Ascending aorta (tissue), 2 donors: ENCODE results near the gene FASTK. TPM values are rescaled to one million over a fixed set of nuclear protein-coding genes. Genes with fewer than 3 reads are reported as not detected.

ENCODE experiments used
- DNase-seq, 2 donors: peaks; one replicate each; pipeline ENCODE4 v3.0.0-alpha.2; 2019; ENCODE audit warnings: low spot score in 2 of 2
- H3K27ac ChIP-seq, 2 donors: fragments of 200-600 bp; sonication (generic); one replicate each; pipeline ENCODE4 v1.5.1; 2016 to 2017; ENCODE audit warnings: mild to moderate bottlenecking in 1 of 2
- H3K27me3 ChIP-seq: fragments of 200-600 bp; sonication (generic); one replicate; pipeline ENCODE4 v1.5.1; 2017
- H3K36me3 ChIP-seq, 2 donors: fragments of 200-600 bp; sonication (generic); one replicate each; pipeline ENCODE4 v1.5.1; 2016
- H3K4me1 ChIP-seq, 2 donors: fragments of 200-600 bp; sonication (generic); one replicate each; pipeline ENCODE4 v1.5.1; 2016 to 2017; ENCODE audit warnings: mild to moderate bottlenecking in 1 of 2
- H3K4me3 ChIP-seq, 2 donors: fragments of 200-600 bp; sonication (generic); one replicate each; pipeline ENCODE4 v1.5.1; 2016 to 2017; ENCODE audit warnings: mild to moderate bottlenecking in 1 of 2
- H3K9me3 ChIP-seq, 2 donors: fragments of 200-600 bp; sonication (generic); one replicate each; pipeline ENCODE4 v1.5.1; 2016
- CTCF ChIP-seq, 3 experiments: fragments of 200-600 bp in 2 of 3; fragments of 450-650 bp in 1 of 3; sonication (generic) in 2 of 3; IDR thresholded peaks; one replicate each; pipeline ENCODE4 v1.5.1; 2016 to 2019; ENCODE audit warnings: antibody characterized with exemption in 3 of 3, mild to moderate bottlenecking in 1 of 3, moderate library complexity in 1 of 3
- intact Hi-C: fragments of 100-400 bp; cut with DNase I; formaldehyde crosslinking; loops from one replicate; pipeline ENCODE4 v1.15.1; 2023
- total RNA-seq: library from RNA; depleted of rRNA; stranded (reverse); fragments of >200 nt; gene quantifications from one replicate; pipeline ENCODE4 v1.1.0, GENCODE V29; 2016

The FASTK gene
- total RNA-seq, 1 donor from 2014 or later: 121 TPM

GRCh38 chr7:151057989-151058780, 22.4 kb downstream of the FASTK start:
- Histone ChIP-seq H3K27me3 (no peaks in the 10 kb centered on the region), H3K4me3 (peak overlapping the region; percentile 92 to 95), H3K36me3 (no peaks in the 10 kb centered on the region), H3K27ac (peak overlapping the region; percentile 85 to 95), H3K4me1 (peaks cover 21 to 44% of the 10 kb centered on the region in 2 donors), H3K9me3 (no peaks in the 10 kb centered on the region)
- no peak for TF ChIP-seq CTCF (IDR thresholded peaks at IDR 0.05)
- intact Hi-C loops: loop anchor here (1.0 to 2.0 kb wide), 2 partner anchors 19 to 30 kb away; partner anchors contain the start of gene ABCB8
- DNase-seq: peak; percentile 98 to 100

GRCh38 chr7:151057506-151057988, 23.1 kb downstream of the FASTK start, which contains the start of gene CDK5:
Gene CDK5, minus strand, starts transcription at chr7:151057897. Its CDS starts 49 bp downstream, at chr7:151057848.
- TF ChIP-seq CTCF (IDR thresholded peaks at IDR 0.05): no peak
- Histone ChIP-seq H3K4me3 (peak within 1 kb of the TSS; percentile 92 to 95), H3K9me3 (no peaks in the 10 kb centered on the region), H3K27ac (peak within 1 kb of the TSS; percentile 85 to 95), H3K27me3 (no peaks in the 10 kb centered on the region), H3K36me3 (no peaks in the 10 kb centered on the region), H3K4me1 (peaks cover 21 to 38% of the 10 kb centered on the region in 2 donors)
- DNase-seq: no peak
- intact Hi-C loops: loop anchor here (2.0 kb wide), 1 partner anchor 19 kb away; no protein-coding TSS in a partner anchor

GRCh38 chr7:151056666-151057505, 23.7 kb downstream of the FASTK start:
- Histone ChIP-seq H3K27me3 (no peaks in the 10 kb centered on the region), H3K9me3 (no peaks in the 10 kb centered on the region), H3K36me3 (no peaks in the 10 kb centered on the region), H3K27ac (no peak overlapping the region), H3K4me3 (peak overlapping the region; percentile 52 to 92), H3K4me1 (peaks cover 14 to 31% of the 10 kb centered on the region in 2 donors)
- no peak for TF ChIP-seq CTCF (IDR thresholded peaks at IDR 0.05)
- intact Hi-C loops: loop anchor here (2.0 kb wide), 1 partner anchor 18 kb away; no protein-coding TSS in a partner anchor
- no peak for DNase-seq

DNA sequence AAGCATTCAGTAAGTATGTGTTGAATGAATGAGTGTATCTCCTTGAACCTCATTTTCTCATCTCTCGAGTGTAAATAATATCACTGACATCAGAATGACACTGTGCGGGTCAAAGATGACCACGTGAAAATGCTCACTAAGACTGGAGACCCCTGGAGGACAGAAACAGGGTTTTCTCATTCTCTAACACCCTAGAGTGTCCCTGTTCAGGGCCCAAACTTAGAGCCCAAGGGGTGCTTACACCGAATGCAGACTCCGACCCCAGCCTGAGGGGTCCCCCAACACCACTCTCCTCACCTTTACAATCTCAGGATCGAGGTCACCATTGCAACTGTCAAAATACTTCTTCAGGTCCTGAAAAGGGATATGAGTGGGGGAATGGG, 24.3 kb downstream of the FASTK start:
- TF ChIP-seq CTCF (IDR thresholded peaks at IDR 0.05): no peak
- intact Hi-C loops: loop anchor here (2.0 kb wide), 1 partner anchor 17 kb away; no protein-coding TSS in a partner anchor
- H3K4me1 ChIP-seq: peaks cover 13 to 29% of the 10 kb centered on the region in 2 donors
- no peak for DNase-seq
- H3K27me3 ChIP-seq: no peaks in the 10 kb centered on the region
- no peaks in the 10 kb centered on the region for H3K36me3 ChIP-seq
- no peak overlapping the region for H3K27ac ChIP-seq
- no peaks in the 10 kb centered on the region for H3K9me3 ChIP-seq
- no peak overlapping the region for H3K4me3 ChIP-seq

- Histone ChIP-seq H3K4me3 (no peak overlapping the region), H3K9me3 (no peaks in the 10 kb centered on the region), H3K36me3 (no peaks in the 10 kb centered on the region), H3K4me1 (peaks cover 7 to 20% of the 10 kb centered on the region in 2 donors), H3K27ac (no peak overlapping the region), H3K27me3 (no peaks in the 10 kb centered on the region)
- intact Hi-C loops: no loop called here
- no peak for TF ChIP-seq CTCF (IDR thresholded peaks at IDR 0.05)
- no peak for DNase-seq
Observed at GRCh38 chr7:151053751-151054150, 26.9 kb downstream of the FASTK start.
